GM18526 (cell line): Measurements from ENCODE around the gene BABAM2.

ENCODE experiments used
- POLR2A ChIP-seq: IDR thresholded peaks from 3 replicates; pipeline ENCODE4 v1.6.1; 2011; ENCODE audit not compliant: insufficient read length; ENCODE audit errors: extremely low read depth

Gene BABAM2

DNA sequence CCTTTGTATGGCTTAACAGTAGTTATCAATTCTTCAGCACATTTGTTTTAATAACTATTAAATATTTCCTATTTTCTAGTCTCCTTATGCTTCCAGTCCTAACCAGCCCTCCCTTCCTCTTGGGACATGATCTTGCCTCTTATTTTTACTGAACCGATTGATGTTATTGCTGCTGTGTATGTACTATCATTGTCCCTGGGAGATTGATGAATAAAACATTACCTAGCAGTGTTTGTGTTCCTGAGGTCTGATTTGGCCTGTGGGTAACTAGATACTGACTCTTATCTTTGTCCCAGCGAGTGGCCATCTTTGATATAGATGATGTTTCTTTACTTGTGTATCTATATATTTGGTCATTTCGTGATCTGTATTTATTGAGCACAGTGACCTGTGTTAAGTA lies 192.9 kb downstream of the BABAM2 start:
- no peak for TF ChIP-seq POLR2A

DNA sequence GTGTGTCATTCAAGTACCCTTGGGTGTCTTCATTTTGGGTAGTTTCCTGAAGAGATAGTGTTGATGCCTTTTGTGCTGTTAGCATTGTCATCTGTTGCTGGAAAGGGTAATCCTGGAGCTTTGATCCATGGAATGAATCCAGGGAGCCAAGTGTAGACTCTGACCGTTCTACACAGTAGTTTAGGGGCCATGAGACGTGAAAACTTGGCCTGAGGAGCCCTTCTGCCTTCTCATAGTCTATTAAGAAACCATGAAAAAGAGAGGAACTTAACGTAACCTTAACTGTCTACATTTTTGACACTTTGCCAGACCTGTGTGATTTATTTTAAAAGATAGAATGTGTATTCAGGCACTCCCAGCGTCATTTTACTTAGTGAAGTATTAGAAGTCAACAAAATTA lies 194.0 kb downstream of the BABAM2 start:
- TF ChIP-seq POLR2A = no peak

DNA sequence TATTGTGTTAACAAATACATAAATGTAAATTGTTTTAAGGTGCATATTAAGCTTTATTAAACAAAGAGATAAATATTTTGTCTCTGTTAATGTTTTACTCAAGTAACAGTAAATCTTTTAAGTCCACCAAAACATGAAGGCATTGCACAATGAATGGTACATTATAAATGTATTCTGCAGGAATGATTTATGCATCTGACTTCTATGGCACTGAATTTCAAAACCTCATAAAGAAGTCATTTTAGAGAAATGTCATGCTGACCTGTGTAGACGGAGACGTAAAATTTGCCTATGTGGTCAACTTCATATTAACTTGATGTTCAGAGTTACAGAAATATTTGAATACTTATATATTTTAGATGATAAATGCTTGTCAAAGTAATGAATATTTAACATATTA lies 194.7 kb downstream of the BABAM2 start:
- TF ChIP-seq POLR2A = no peak

DNA sequence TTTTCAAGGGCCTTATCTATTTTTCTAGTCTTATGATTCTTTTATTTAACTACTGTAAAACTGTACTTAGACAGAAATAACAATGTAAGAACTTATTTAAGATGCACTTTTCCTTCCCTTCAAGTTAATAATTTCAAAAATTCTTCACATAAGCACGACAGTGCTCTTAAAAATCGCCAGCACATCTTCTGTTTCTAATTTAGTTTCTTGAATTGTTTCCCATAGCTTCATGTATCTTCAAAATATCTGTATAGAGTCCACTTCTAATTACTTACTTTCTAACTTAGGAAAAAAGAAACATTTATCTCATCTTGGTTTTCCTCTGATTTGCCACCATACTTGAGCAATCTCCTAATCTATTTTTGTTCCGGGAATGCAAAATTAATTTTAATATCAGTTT lies 196.1 kb downstream of the BABAM2 start:
- no peak for TF ChIP-seq POLR2A

DNA sequence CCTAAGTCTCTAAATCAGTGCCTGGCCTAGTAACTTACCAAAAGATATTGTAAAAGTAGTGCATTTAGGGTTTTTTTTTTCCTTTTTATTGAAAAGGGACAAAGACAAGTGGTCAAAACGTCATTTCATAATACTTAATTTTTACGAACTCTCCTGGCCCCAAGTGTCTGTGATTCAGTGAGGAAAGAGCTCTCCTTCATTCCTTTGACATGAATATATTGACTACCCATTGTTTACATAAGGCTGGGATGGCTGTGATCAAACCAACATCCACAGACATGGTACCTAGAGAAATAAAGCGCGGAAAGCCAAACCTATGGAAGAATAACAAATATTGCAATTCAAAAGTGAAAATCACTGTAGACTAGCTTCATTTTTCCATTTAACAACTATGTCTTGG lies 198.4 kb downstream of the BABAM2 start:
- no peak for TF ChIP-seq POLR2A

DNA sequence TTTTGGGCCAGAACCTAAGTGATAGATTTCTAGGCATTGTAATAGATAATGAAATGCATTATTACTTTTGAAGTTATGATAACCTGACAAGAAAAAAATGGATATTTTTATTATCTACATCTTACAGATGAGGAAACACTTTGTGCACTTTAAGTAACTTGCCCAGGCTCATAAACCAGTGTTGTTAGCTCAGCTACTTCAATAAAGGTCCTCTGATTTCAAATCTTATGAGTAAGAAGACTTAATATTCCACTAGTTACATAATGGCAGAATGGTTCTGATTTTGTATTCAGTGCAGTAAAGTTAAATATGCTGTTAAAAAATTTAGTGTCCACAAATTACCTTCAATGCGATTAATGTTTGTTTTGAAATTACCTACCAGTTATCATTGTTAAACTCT lies 199.0 kb downstream of the BABAM2 start:
- no peak for TF ChIP-seq POLR2A

DNA sequence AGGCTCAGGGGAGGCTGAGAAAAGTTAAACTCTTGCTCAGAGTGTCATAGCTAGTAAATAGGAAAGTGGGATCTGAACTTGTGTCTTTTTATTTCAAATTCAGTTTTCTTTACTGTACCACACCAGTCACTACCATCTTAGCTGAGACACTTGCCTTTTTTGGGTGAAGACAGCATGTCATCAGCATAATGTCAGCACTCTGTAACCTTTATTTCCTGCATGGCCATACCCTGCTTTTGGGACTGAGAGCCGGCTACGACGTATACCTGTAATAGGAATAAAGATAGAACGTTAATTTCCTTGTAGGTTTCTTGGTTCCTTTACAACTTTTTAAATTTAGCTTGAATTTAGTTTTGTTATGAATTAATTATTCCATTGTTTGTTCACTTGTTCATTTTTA lies 202.8 kb downstream of the BABAM2 start:
- no peak for TF ChIP-seq POLR2A

DNA sequence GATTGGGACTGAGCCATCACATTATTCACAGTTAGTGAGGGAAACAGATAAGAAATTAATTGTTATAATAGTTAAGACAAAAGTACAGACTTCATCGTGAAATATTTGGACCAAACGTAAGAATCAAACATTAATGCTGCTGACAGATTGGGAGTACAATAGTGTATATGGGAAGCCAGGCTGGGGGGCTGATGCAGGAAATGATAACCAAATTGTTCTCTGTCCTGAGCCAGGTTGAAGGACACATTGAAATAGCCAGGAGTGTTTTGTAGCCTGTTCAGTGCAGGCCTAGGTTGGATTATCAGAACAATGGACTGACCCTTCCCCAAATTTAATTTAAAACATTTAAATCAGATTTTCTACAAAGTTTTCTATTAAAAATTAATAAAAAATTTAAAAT lies 203.2 kb downstream of the BABAM2 start:
- TF ChIP-seq POLR2A = no peak

DNA sequence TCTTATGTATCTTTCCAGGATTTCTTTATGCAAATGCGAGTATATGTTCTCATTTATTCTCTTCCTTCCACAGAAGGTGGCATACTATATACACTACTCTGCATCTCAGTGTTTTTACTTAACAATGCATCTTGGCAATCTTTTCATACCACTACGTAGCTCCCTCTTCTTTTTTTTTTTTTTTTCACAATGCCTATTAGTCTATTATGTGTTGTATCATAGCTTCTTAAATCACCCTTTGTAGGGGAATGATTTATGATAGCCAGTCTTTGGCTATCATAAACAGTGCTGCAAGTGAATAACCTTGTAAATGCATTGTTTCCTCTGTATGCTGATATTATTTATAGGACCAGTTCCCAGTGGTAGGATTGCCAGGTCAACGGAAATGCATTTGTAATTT lies 204.2 kb downstream of the BABAM2 start:
- TF ChIP-seq POLR2A = no peak

DNA sequence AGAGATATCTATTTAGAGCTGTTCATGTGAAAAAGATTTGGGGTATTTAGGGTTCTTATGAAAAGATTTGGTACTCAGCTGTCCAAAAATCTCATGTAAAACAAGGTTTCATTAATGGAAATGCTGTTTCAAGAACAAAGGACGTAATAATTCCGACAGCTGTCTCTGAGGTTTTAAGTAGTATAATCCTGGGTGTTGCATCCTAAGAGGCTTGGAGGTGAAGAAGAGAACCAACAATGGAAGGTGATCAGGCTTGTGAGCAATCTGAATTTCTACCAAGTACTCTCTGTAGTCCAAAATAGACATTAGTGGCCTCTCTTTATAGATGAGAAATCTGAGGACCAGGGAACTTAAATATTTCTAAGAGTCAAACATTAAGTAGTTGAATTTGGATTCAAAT lies 205.1 kb downstream of the BABAM2 start:
- no peak for TF ChIP-seq POLR2A

DNA sequence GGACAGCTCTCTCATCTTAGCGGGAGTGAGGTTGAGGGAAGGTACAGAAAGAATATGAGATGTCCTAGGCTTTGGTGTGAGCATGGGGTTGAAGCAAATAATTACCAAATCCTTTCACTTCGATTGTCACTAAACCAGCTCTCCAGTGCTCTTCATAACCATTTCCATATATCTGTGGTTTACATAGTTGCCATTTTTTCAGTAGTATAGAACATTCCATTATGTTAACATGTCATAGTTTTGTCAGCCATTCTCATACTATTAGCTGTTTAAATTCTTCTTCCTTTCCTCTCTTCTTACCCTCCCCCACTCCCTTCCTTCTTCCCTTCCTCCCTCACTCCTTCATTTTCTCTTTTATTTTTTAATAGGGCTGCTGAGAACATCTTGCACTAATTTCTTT lies 205.9 kb downstream of the BABAM2 start:
- TF ChIP-seq POLR2A = no peak

DNA sequence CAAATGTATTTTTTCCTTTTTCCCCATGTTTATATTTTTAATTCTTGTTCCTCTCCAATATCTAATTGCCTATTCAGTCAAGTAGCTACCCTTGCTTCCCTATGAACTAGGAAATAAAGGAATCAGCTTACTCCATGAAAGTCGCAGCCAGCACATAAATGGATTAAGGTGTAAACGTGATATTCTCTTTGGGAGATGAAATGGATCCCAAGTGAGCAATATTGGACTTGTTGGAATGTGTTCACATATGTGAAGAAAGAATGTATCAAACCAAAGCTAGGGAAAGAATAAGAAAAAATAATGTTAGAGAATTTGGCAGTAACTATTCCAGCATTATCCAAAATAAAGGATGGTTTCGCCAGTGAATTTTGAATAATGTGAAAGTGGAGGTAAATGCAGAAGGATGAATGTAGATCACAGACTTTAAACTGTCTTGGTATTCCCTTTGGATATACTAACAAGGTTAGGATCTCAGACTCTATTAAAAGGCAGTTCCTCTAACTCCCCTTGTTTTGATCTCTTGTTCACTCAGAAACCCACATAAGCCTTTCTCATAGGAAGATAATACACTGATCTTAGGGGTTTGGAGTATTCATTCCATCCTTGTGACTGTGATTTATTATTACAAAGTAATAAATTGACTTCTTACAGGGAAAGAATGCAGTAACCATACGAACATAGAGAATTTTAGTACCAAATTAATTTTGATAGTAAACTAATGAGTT lies 208.1 kb downstream of the BABAM2 start:
- TF ChIP-seq POLR2A = no peak

DNA sequence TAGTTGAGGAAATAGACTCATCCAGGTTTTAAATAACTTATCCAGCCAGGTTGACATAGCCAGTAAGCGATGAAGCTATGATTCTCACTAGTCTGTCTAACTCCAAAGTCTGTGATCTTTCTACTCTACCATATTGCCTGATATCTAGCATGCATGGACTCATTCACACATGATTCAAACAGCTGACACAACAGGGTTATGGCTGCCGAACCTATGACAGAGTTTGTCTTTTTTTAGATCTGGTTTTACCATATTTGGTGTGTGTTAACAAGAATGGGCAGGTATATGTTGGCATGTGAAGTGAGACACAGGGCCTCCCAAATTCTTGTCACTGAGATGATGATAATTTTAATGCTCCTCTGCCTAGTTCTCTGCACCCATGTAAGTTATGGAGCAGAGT lies 210.6 kb downstream of the BABAM2 start:
- no peak for TF ChIP-seq POLR2A

DNA sequence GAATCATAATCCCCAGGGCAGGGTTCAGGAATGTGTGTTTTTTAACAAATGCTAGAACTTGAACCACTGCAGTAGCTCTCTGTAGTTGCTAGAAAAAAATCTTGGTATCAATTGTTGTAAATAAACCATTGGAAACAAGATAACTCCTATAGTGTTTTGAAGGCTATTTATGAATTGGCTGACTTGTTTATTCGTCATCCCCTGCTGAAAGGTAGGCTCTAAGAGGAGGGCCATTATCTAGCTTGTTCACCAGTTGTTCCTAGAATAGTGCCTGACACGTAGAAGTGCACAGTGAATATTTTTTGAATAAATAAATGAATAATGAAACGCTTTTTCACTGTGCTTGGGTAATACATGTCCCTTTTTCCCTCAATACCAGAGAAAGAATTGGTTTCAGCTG lies 211.4 kb downstream of the BABAM2 start:
- no peak for TF ChIP-seq POLR2A

DNA sequence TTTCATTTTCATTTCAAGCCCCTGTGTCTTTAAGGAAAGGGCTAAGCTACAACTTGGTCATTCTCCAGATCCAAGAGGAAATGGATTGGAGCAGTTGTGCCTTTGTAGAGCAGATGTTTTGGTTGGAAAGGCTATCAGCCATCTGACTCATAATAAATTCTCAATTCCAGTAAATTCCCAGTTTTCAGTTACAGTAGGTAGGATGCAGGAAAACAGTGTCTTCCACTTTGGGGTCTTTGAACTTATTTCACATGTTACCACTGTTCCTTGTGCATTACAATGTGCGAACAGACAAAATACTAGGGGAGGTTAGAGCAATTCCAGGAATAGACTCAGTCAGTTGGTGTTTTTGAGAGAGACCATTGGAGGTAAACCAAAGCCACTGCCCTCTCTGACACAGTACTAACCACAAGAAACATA lies 211.9 kb downstream of the BABAM2 start:
- TF ChIP-seq POLR2A = no peak

DNA sequence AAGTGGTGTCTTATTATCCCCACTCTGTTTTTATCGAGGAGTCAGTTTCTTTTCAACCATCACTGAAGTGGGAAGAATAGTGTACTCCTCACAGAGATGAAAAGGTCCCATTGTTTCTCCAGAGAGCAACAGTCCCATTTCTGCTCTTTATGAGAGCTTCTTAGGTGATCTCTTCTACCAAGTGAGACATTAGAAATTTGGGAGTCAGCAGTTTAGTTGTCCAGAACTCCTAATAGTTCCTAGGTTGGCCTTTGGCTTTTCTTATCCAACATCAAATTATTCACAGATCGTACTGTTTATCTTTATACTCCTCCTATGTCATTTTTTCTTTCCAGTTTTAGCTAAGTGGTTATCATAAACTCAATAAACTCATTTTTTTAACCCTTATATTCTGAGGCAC lies 213.1 kb downstream of the BABAM2 start:
- no peak for TF ChIP-seq POLR2A

DNA sequence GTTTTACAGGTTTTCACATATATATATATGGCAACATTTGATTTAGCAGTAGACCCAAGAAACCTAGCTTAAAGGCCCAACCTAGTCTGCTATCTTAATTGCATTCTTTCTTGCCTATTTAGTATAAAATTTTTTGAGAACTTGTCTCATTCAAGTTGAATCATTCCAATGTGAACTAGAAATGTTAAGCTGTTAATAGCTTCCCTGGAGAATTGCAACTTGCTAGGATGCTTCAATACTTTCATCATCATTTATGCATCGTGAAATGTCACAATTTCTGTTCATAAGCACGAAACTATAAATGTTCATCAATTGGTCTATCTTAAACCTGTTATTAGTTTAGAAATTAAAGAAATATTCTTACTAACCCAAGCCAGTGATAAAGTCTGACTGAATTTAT lies 217.6 kb downstream of the BABAM2 start:
- TF ChIP-seq POLR2A = no peak

DNA sequence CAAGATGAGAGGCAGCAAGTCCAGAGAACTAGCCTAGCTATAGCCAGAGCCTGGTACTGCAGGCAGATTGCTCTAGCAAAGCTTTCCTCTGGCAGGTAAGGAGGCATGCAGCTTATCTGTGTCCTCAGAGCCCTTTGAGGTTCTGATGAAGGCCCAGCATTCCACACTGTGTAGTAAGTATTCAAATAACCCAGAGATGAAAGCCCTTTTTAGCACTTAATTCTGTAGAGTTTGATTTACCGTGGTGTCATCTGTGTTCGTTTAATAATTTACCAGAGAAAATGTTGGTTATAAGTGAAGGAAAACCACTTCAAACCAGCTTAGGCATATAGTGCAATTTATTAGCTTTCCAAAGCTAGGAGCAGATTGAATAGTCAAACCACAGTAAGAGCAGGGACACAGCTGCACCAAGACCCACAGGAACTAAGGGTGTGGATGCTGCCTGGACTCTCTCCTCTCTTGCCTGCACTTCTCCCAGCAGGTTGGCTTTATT lies 226.6 kb downstream of the BABAM2 start:
- TF ChIP-seq POLR2A = no peak

DNA sequence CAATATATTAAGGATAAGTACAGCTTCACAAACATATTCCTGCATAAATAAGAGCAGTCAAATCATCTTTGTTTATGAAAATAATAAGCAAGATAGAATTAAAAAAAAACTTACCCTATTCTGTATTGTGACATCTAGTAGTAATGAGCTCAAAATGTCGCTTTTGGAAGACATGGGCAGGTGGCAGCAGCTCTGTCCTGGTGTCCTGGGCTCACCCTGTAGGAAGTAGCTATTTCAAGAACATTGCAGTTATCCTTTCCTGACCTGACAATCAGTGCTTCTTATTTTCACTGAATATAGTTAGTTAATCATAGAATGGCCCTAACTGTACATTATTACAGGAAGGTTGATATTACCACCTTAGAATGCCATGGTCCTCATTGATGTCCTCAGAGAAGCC lies 229.1 kb downstream of the BABAM2 start:
- TF ChIP-seq POLR2A = no peak
